ENCODE results near the gene PSME4.
A peak's percentile ranks its signal among the peaks of the same experiment; 100 is the strongest.

Gene PSME4

DNA sequence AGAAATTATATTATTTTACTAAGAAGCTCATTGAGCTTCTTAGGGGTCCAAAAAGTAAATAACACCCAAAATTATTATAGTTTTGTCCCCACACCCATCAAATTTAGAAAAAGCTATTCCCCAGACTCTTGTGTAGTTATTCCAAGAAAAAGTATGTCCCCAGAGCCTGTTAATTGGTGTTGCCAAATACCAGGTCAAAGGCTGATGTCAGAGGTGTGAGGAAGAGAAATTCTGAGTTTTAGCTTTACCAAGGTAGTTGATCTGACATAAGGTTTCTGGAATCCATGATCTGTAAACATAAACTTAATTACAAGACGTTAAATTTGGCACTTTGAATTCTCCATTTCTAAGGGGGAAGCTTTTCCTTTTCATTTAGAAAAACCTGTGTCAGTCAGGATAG lies 29.3 kb upstream of the PSME4 start:
- DNase-seq: peak in 1 of 2 donors; percentile 33
- no peak overlapping the region for H4K8ac ChIP-seq (ENCODE audit: low read depth, low read length)
- no peak overlapping the region for H3K4me2 ChIP-seq (ENCODE audit: low read length)
- no peak overlapping the region for H3K23ac ChIP-seq (ENCODE audit: low read length)
- H3K27ac ChIP-seq (ENCODE audit: low read depth, low read length): no peak overlapping the region
- no peaks in the 10 kb centered on the region for H3K27me3 ChIP-seq (ENCODE audit: insufficient read depth, low read length)
- no peaks in the 10 kb centered on the region for H3K79me2 ChIP-seq (ENCODE audit: control insufficient read depth, insufficient read depth, low read length, poor library complexity)
- no peaks in the 10 kb centered on the region for H3K79me1 ChIP-seq (ENCODE audit: low read length)
- no peak overlapping the region for H2AFZ ChIP-seq (ENCODE audit: insufficient read depth, low read length, poor library complexity)
- H2BK12ac ChIP-seq (ENCODE audit: low read length): no peak overlapping the region
- H4K91ac ChIP-seq (ENCODE audit: low read depth, low read length): no peak overlapping the region
- H3K4ac ChIP-seq (ENCODE audit: low read depth, low read length): no peak overlapping the region
- H3K14ac ChIP-seq (ENCODE audit: low read length): no peak overlapping the region
- H3K4me1 ChIP-seq (ENCODE audit: control insufficient read depth in 1 of 2, insufficient read depth in 2 of 2, low read length in 2 of 2): no peaks in the 10 kb centered on the region
- no peak overlapping the region for H2BK120ac ChIP-seq (ENCODE audit: insufficient read depth, low read length, poor library complexity)
- WGBS (ENCODE audit: extremely low coverage, insufficient coverage, insufficient read length): no CpG with 5 or more reads among the region's 1 CpG
- no peak overlapping the region for H2AK5ac ChIP-seq (ENCODE audit: low read length)
- no peak overlapping the region for H2BK5ac ChIP-seq (ENCODE audit: low read depth, low read length, poor library complexity)
- H3K36me3 ChIP-seq (ENCODE audit: control insufficient read depth in 1 of 2, insufficient read depth in 2 of 2, low read length in 2 of 2): no peaks in the 10 kb centered on the region
- no peaks in the 10 kb centered on the region for H3K9me3 ChIP-seq (ENCODE audit: insufficient read depth, low read depth, low read length)
- H3K18ac ChIP-seq (ENCODE audit: low read length): no peak overlapping the region
- no peak overlapping the region for H3K9ac ChIP-seq (ENCODE audit: low read length)
- H3K4me3 ChIP-seq (ENCODE audit: low read depth, low read length): no peak overlapping the region
- no peak overlapping the region for H4K12ac ChIP-seq (ENCODE audit: low read depth, low read length)

- H3K14ac ChIP-seq (ENCODE audit: low read length): no peak overlapping the region
- H3K36me3 ChIP-seq (ENCODE audit: control insufficient read depth in 1 of 2, insufficient read depth in 2 of 2, low read length in 2 of 2): no peaks in the 10 kb centered on the region
- no peak overlapping the region for H4K8ac ChIP-seq (ENCODE audit: low read depth, low read length)
- no peak overlapping the region for H4K91ac ChIP-seq (ENCODE audit: low read depth, low read length)
- no peak overlapping the region for H3K27ac ChIP-seq (ENCODE audit: low read depth, low read length)
- no peak overlapping the region for H3K18ac ChIP-seq (ENCODE audit: low read length)
- H3K23ac ChIP-seq (ENCODE audit: low read length): no peak overlapping the region
- no peak overlapping the region for H3K4ac ChIP-seq (ENCODE audit: low read depth, low read length)
- no peaks in the 10 kb centered on the region for H3K27me3 ChIP-seq (ENCODE audit: insufficient read depth, low read length)
- no peak overlapping the region for H3K9ac ChIP-seq (ENCODE audit: low read length)
- DNase-seq: no peak
- no peak overlapping the region for H2BK120ac ChIP-seq (ENCODE audit: insufficient read depth, low read length, poor library complexity)
- no peak overlapping the region for H2AK5ac ChIP-seq (ENCODE audit: low read length)
- H2BK5ac ChIP-seq (ENCODE audit: low read depth, low read length, poor library complexity): no peak overlapping the region
- no peak overlapping the region for H4K12ac ChIP-seq (ENCODE audit: low read depth, low read length)
- H3K4me1 ChIP-seq (ENCODE audit: control insufficient read depth in 1 of 2, insufficient read depth in 2 of 2, low read length in 2 of 2): no peaks in the 10 kb centered on the region
- H3K79me2 ChIP-seq (ENCODE audit: control insufficient read depth, insufficient read depth, low read length, poor library complexity): no peaks in the 10 kb centered on the region
- no CpG with 5 or more reads among the region's 3 CpGs for WGBS (ENCODE audit: extremely low coverage, insufficient coverage, insufficient read length)
- no peak overlapping the region for H2BK12ac ChIP-seq (ENCODE audit: low read length)
- no peaks in the 10 kb centered on the region for H3K79me1 ChIP-seq (ENCODE audit: low read length)
- H2AFZ ChIP-seq (ENCODE audit: insufficient read depth, low read length, poor library complexity): no peak overlapping the region
- no peak overlapping the region for H3K4me3 ChIP-seq (ENCODE audit: low read depth, low read length)
- no peak overlapping the region for H3K4me2 ChIP-seq (ENCODE audit: low read length)
- no peaks in the 10 kb centered on the region for H3K9me3 ChIP-seq (ENCODE audit: insufficient read depth, low read depth, low read length)
Observed at GRCh38 chr2:53998834-53999233, 28.0 kb upstream of the PSME4 start.

DNA sequence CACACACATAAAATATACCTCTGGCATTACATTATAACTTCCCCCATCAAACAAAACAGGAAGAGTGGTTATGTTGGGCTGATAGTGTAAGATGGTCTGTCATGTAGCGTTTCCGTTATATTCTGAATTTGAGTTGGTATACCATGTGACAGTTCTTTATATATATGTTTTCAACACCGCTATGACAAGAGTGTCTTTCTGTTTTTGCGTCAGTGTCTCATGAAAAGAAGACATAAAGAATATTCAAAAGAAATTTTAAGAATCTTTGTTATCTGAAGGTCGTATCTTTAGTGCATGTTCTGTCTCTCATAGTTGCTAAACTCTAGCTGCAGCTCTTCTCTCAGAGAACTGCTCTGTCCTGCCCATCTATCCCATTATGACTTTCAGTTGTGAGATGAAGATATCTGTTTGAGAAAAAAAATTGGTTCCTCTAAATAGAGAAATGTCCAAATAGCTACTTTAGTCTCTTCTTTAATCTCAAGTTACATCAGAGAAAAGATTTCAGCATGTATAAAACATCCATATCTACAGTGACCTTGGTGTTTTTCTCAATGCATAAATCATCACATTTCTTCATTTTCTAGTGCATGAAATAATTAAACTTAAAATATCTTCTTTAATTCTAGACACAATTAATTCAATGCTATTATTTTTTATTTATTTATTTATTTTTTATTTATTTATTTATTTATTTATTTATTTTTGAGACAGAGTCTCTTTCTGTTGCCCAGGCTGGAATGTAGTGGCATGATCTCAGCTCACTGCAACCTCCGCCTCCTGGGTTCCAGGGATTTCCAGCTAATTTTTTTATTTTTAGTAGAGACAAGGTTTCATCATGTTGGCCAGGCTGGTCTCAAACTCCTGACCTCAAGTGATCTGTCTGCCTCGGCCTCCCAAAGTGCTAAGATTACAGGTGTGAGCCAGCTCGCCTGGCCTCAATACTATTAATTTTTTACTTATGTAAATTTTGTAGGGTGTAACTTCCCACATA lies 24.3 kb upstream of the PSME4 start:
- DNase-seq: peak in 1 of 2 donors; percentile 67
- Histone ChIP-seq H3K9me3 (ENCODE audit: insufficient read depth, low read depth, low read length) (no peaks in the 10 kb centered on the region), H3K9ac (ENCODE audit: low read length) (no peak overlapping the region), H3K14ac (ENCODE audit: low read length) (no peak overlapping the region), H2AK5ac (ENCODE audit: low read length) (no peak overlapping the region), H2AFZ (ENCODE audit: insufficient read depth, low read length, poor library complexity) (no peak overlapping the region), H2BK5ac (ENCODE audit: low read depth, low read length, poor library complexity) (no peak overlapping the region), H3K27me3 (ENCODE audit: insufficient read depth, low read length) (no peaks in the 10 kb centered on the region), H3K27ac (ENCODE audit: low read depth, low read length) (no peak overlapping the region), H3K79me1 (ENCODE audit: low read length) (no peaks in the 10 kb centered on the region), H3K4ac (ENCODE audit: low read depth, low read length) (no peak overlapping the region), H3K23ac (ENCODE audit: low read length) (no peak overlapping the region), H4K8ac (ENCODE audit: low read depth, low read length) (no peak overlapping the region), H2BK12ac (ENCODE audit: low read length) (no peak overlapping the region), H3K18ac (ENCODE audit: low read length) (no peak overlapping the region), H2BK120ac (ENCODE audit: insufficient read depth, low read length, poor library complexity) (no peak overlapping the region), H4K12ac (ENCODE audit: low read depth, low read length) (no peak overlapping the region), H4K91ac (ENCODE audit: low read depth, low read length) (no peak overlapping the region), H3K79me2 (ENCODE audit: control insufficient read depth, insufficient read depth, low read length, poor library complexity) (no peaks in the 10 kb centered on the region), H3K4me2 (ENCODE audit: low read length) (no peak overlapping the region), H3K36me3 (ENCODE audit: control insufficient read depth in 1 of 2, insufficient read depth in 2 of 2, low read length in 2 of 2) (no peaks in the 10 kb centered on the region), H3K4me3 (ENCODE audit: low read depth, low read length) (no peak overlapping the region), H3K4me1 (ENCODE audit: control insufficient read depth in 1 of 2, insufficient read depth in 2 of 2, low read length in 2 of 2) (no peaks in the 10 kb centered on the region)
- no CpG with 5 or more reads among the region's 8 CpGs for WGBS (ENCODE audit: extremely low coverage, insufficient coverage, insufficient read length)

GRCh38 chr2:53991948-53992347 lies 21.2 kb upstream of the PSME4 start:
- Histone ChIP-seq H3K9ac (ENCODE audit: low read length) (no peak overlapping the region), H3K4me2 (ENCODE audit: low read length) (no peak overlapping the region), H4K8ac (ENCODE audit: low read depth, low read length) (no peak overlapping the region), H2AFZ (ENCODE audit: insufficient read depth, low read length, poor library complexity) (no peak overlapping the region), H4K91ac (ENCODE audit: low read depth, low read length) (no peak overlapping the region), H3K36me3 (ENCODE audit: control insufficient read depth in 1 of 2, insufficient read depth in 2 of 2, low read length in 2 of 2) (no peaks in the 10 kb centered on the region), H3K79me1 (ENCODE audit: low read length) (no peaks in the 10 kb centered on the region), H3K27ac (ENCODE audit: low read depth, low read length) (no peak overlapping the region), H2AK5ac (ENCODE audit: low read length) (no peak overlapping the region), H3K4ac (ENCODE audit: low read depth, low read length) (no peak overlapping the region), H4K12ac (ENCODE audit: low read depth, low read length) (no peak overlapping the region), H3K9me3 (ENCODE audit: insufficient read depth, low read depth, low read length) (no peaks in the 10 kb centered on the region), H3K18ac (ENCODE audit: low read length) (no peak overlapping the region), H3K14ac (ENCODE audit: low read length) (no peak overlapping the region), H2BK5ac (ENCODE audit: low read depth, low read length, poor library complexity) (no peak overlapping the region), H3K23ac (ENCODE audit: low read length) (no peak overlapping the region), H3K79me2 (ENCODE audit: control insufficient read depth, insufficient read depth, low read length, poor library complexity) (no peaks in the 10 kb centered on the region), H3K27me3 (ENCODE audit: insufficient read depth, low read length) (no peaks in the 10 kb centered on the region), H2BK12ac (ENCODE audit: low read length) (no peak overlapping the region), H2BK120ac (ENCODE audit: insufficient read depth, low read length, poor library complexity) (no peak overlapping the region), H3K4me3 (ENCODE audit: low read depth, low read length) (no peak overlapping the region), H3K4me1 (ENCODE audit: control insufficient read depth in 1 of 2, insufficient read depth in 2 of 2, low read length in 2 of 2) (no peaks in the 10 kb centered on the region)
- DNase-seq: no peak
